GM23338 (cell line): ENCODE data around the gene THRB.

Experiments used
- CREB1 ChIP-seq: fragments of 250-450 bp; sonication (Bioruptor Pico); IDR thresholded peaks from 2 replicates; pipeline ENCODE4 v1.5.0; 2020; ENCODE audit warnings: low read depth, mild to moderate bottlenecking, moderate library complexity
- CTCF ChIP-seq, 2 experiments: fragments of 200-600 bp in 1 of 2; sonication (generic) in 1 of 2; conservative IDR thresholded peaks; 2 replicates each; pipeline versions ENCODE4 v1.5.1 to v1.6.1; 2016 to 2017; ENCODE audit warnings: antibody characterized with exemption in 2 of 2, low read depth in 2 of 2, mild to moderate bottlenecking in 2 of 2, moderate library complexity in 1 of 2
- EZH2 ChIP-seq: fragments of 200-600 bp; sonication (generic); IDR thresholded peaks from one replicate; pipeline ENCODE4 v1.8.0; 2017; ENCODE audit warnings: antibody characterized with exemption, mild to moderate bottlenecking, low read depth; ENCODE audit not compliant: unreplicated experiment
- EZH2phosphoT487 ChIP-seq: fragments of 200-600 bp; sonication (generic); IDR thresholded peaks from one replicate; pipeline ENCODE4 v1.8.1; 2018; ENCODE audit warnings: antibody characterized with exemption; ENCODE audit not compliant: unreplicated experiment
- JUNB ChIP-seq: IDR thresholded peaks from one replicate; pipeline ENCODE4 v1.6.1; 2016; ENCODE audit warnings: antibody characterized with exemption; ENCODE audit not compliant: unreplicated experiment
- NANOG ChIP-seq: IDR thresholded peaks from 2 replicates; pipeline ENCODE4 v1.6.1; 2016; ENCODE audit warnings: antibody characterized with exemption, borderline replicate concordance
- POLR2AphosphoS5 ChIP-seq: IDR thresholded peaks from 2 replicates; pipeline ENCODE4 v1.6.1; 2016; ENCODE audit warnings: antibody characterized with exemption, low read depth
- REST ChIP-seq: IDR thresholded peaks from one replicate; pipeline ENCODE4 v1.6.1; 2018; ENCODE audit warnings: antibody characterized with exemption; ENCODE audit not compliant: unreplicated experiment
- STAT1 ChIP-seq: IDR thresholded peaks from one replicate; pipeline ENCODE4 v1.6.1; 2016; ENCODE audit warnings: antibody characterized with exemption; ENCODE audit not compliant: unreplicated experiment
- ZNF114 ChIP-seq: fragments of 250-450 bp; sonication (Bioruptor Pico); IDR thresholded peaks from 2 replicates; pipeline ENCODE4 v1.5.0; 2020; ENCODE audit warnings: mild to moderate bottlenecking, moderate library complexity
- TF ChIP-seq, protein P1 (sequence below): IDR thresholded peaks from 2 replicates; pipeline ENCODE4 v1.6.1; 2016; ENCODE audit warnings: antibody characterized with exemption

DNA sequence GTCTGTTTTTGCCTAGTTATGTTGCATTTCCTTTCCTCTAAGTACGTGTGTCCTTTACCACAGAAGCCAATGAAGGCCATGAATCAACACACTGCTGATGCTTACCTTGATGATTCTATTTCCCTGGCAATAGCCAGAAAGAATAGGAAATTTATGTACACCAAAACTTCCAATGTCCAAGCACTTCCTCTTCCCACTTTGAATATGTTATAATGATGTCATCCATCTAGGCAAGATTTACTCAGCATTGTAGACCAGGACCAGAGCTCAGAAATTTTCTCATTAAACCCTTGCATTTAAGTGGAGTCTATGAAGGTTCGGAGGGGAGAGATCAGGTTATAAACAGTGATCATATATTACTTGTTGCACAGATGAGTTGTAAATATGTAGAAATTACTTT is 126.0 kb downstream of the THRB start:
- TF ChIP-seq CTCF (conservative IDR thresholded peaks at IDR 0.05; ENCODE audit: low read depth in 2 of 2), result no peak
- TF ChIP-seq POLR2AphosphoS5, result no peak
- no peak for TF ChIP-seq EZH2
- TF ChIP-seq, protein P1, sequence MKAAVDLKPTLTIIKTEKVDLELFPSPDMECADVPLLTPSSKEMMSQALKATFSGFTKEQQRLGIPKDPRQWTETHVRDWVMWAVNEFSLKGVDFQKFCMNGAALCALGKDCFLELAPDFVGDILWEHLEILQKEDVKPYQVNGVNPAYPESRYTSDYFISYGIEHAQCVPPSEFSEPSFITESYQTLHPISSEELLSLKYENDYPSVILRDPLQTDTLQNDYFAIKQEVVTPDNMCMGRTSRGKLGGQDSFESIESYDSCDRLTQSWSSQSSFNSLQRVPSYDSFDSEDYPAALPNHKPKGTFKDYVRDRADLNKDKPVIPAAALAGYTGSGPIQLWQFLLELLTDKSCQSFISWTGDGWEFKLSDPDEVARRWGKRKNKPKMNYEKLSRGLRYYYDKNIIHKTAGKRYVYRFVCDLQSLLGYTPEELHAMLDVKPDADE, result no peak
- TF ChIP-seq CREB1 (CRISPR knock-in tag), result no peak
- TF ChIP-seq EZH2phosphoT487, result no peak
- TF ChIP-seq REST, result no peak
- no peak for TF ChIP-seq NANOG
- no peak for TF ChIP-seq STAT1
- TF ChIP-seq ZNF114 (CRISPR knock-in tag), result no peak
- TF ChIP-seq JUNB, result no peak
